Measurements from ENCODE around the gene TFPI2. TPM values are rescaled to one million over a fixed set of nuclear protein-coding genes. Genes with fewer than 3 reads are reported as not detected.
"Not testable (repeated sequence)": the region's sequence is repeated elsewhere in the genome, so short reads cannot be mapped to it uniquely, and the experiment has no call there.

Gene TFPI2
- total RNA-seq, 4 donors from 2014 or later = 1.3 to 3.7 (median 1.5) TPM; not detected in 1

DNA sequence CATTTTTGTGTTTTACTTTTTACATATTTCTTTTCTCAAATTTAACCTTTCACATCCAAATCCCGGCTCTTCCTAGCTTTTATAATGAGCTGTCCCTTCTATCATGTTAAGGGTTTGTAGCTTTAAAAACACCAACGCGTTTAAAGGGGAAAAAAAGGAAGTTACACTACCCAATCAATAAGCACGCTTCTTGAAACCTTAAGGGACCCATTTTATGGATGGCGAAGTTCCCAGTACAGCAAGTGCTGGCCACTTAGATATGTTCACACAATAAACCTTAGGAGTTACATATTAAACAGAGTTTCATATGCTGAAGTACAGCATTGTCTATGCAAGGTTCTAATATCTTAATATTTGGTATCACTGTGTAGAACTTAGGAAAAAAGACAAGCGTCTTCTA, 32.7 kb upstream of the TFPI2 start:
- ATAC-seq (no peak), DNase-seq (no peak)
- TF ChIP-seq CTCF (IDR thresholded peaks at IDR 0.05 in 4 of 5, conservative IDR thresholded peaks at IDR 0.05 in 1 of 5) (no peak), POLR2A (IDR thresholded peaks at IDR 0.05) (peak in 1 of 2 donors; percentile 15)
- H3K27me3 ChIP-seq = peaks cover 3 to 19% (median 10%) of the 10 kb centered on the region in 3 donors
- peak overlapping the region; percentile 76 to 85 (median 82) for H3K27ac ChIP-seq
- in situ Hi-C loops (cut with MboI; ENCODE audit: low sequenced_read_pairs in 4 of 4) = no loop called here
- intact Hi-C loops (cut with DNase I; ENCODE audit: low total_unique reads) = loop anchor here (2.0 to 10.0 kb wide), 2 partner anchors 82 to 372 kb away; partner anchors contain the start of gene BET1
- H3K36me3 ChIP-seq = no peaks in the 10 kb centered on the region
- H3K9me3 ChIP-seq = no peaks in the 10 kb centered on the region
- H3K4me1 ChIP-seq = peaks cover 8 to 19% of the 10 kb centered on the region in 2 donors
- peak overlapping the region; percentile 58 to 68 (median 63) for H3K4me3 ChIP-seq

DNA sequence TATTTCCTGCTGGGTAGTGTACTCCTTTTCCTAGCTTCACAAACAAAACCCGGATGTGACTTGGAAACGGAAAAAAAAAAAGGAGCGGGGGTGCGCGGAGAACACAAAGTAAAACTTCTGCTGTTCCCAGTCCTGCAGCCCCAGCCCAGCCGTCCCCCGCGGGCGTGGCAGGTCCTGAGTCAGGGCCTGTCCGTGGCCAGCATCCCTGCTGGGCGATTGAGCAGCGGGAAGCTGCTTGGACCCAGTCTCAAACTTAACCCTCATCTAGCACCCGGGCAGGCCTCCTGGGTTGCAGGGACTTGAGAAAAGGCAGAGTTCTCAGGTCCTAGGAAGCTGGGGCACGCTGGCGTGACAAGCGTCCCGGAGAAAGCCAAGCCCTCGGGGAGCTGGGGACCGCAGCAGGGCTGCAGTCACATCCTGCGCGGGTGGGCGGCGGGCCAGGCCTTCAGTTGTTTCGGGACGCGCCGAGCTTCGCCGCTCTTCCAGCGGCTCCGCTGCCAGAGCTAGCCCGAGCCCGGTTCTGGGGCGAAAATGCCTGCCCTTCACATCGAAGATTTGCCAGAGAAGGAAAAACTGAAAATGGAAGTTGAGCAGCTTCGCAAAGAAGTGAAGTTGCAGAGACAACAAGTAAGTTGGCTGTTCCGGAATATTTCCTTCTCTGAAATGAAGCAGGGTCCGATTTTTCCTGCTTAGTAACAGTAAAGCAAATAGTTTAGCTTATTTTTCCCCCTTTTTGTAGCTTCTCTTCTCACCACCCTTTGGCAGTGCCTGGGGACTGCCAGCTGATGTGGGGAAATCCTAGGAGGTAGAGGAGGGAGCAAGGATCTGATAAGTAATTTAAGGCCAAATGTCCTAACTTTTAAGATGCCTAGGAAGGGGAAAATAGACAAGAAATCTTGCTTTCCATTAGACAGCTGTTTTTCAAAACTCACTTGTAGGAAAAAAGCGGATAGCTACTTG, 31.3 kb upstream of the TFPI2 start, which contains the start of gene GNG11:
TSS of gene GNG11 (plus strand) at position 129 of the 960 bp plus-strand sequence. CDS start at position 532, 403 bp downstream.
- DNase-seq = peak; percentile 27 to 44
- no peak for TF ChIP-seq CTCF (IDR thresholded peaks at IDR 0.05 in 4 of 5, conservative IDR thresholded peaks at IDR 0.05 in 1 of 5)
- TF ChIP-seq POLR2A (IDR thresholded peaks at IDR 0.05) = peak; percentile 21 to 40
- Histone ChIP-seq H3K9me3 (no peaks in the 10 kb centered on the region), H3K27me3 (peaks cover 3 to 19% (median 10%) of the 10 kb centered on the region in 3 donors), H3K27ac (peak within 1 kb of the TSS; percentile 76 to 85 (median 82)), H3K4me3 (peak within 1 kb of the TSS; percentile 58 to 68 (median 63)), H3K36me3 (no peaks in the 10 kb centered on the region), H3K4me1 (peaks cover 5 to 15% of the 10 kb centered on the region in 2 donors)
- intact Hi-C loops (cut with DNase I; ENCODE audit: low total_unique reads) = loop anchor here (2.0 to 10.0 kb wide), 2 partner anchors 83 to 373 kb away; partner anchors contain the start of gene BET1
- in situ Hi-C loops (cut with MboI; ENCODE audit: low sequenced_read_pairs in 4 of 4) = no loop called here
- ATAC-seq = peak; percentile 69 to 72

- Histone ChIP-seq H3K4me1 (peaks cover 5 to 15% of the 10 kb centered on the region in 2 donors), H3K27me3 (peaks cover 3 to 19% (median 10%) of the 10 kb centered on the region in 3 donors), H3K4me3 (peak overlapping the region; percentile 58 to 68 (median 63)), H3K9me3 (no peaks in the 10 kb centered on the region), H3K36me3 (no peaks in the 10 kb centered on the region), H3K27ac (peak overlapping the region; percentile 76 to 85 (median 82))
- no peak for DNase-seq
- TF ChIP-seq POLR2A (IDR thresholded peaks at IDR 0.05) (no peak), CTCF (IDR thresholded peaks at IDR 0.05 in 4 of 5, conservative IDR thresholded peaks at IDR 0.05 in 1 of 5) (no peak)
- intact Hi-C loops (cut with DNase I; ENCODE audit: low total_unique reads) (loop anchor here (10.0 kb wide), 1 partner anchor 374 kb away; no protein-coding TSS in a partner anchor), in situ Hi-C loops (cut with MboI; ENCODE audit: low sequenced_read_pairs in 4 of 4) (no loop called here)
- no peak for ATAC-seq
These were observed 30.6 kb upstream of the TFPI2 start for GRCh38 chr7:93921186-93921585.

DNA sequence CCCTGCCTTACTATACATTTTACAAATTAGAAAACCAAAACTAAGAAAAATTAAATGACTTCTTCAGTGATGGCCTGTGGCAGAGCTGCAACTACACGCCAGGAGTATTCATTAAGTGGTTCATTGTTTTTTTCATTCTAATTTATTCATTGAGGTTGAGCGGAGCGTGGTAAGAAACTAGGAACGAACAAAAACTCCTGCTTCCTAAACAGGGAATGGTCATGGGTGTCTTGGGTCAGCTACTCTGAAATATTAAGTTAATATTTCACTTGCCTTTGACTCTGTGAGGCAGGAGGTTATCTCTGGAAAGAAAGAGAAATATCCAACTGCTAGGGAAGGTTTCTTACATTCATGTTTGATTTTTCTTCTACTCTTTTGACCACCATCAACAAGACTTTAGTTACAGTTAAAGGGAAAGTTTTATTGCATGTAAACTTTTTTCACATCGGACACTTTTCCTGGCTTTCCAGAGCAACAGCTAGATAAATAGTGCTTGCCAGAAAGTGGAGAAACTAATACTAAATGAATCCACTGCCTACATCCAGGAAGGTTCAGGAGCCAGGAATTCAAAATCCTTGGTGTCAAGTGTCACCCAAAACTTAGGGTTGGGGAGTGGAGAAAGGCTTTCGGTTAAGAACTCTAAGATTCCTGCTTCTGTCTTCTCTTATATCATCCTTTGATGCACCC, 30.1 kb upstream of the TFPI2 start:
- TF ChIP-seq CTCF (IDR thresholded peaks at IDR 0.05 in 4 of 5, conservative IDR thresholded peaks at IDR 0.05 in 1 of 5) = no peak
- no peak for TF ChIP-seq POLR2A (IDR thresholded peaks at IDR 0.05)
- Histone ChIP-seq H3K27me3 (peaks cover 3 to 19% (median 10%) of the 10 kb centered on the region in 3 donors), H3K36me3 (no peaks in the 10 kb centered on the region), H3K27ac (peak overlapping the region; percentile 76 to 85 (median 82)), H3K4me1 (peaks cover 5 to 12% of the 10 kb centered on the region in 2 donors), H3K9me3 (no peaks in the 10 kb centered on the region), H3K4me3 (peak overlapping the region; percentile 58 to 68 (median 63))
- intact Hi-C loops (cut with DNase I; ENCODE audit: low total_unique reads) = loop anchor here (10.0 kb wide), 1 partner anchor 374 kb away; no protein-coding TSS in a partner anchor
- ATAC-seq (no peak), DNase-seq (no peak)
- in situ Hi-C loops (cut with MboI; ENCODE audit: low sequenced_read_pairs in 4 of 4) = no loop called here

- H3K4me3 ChIP-seq = not testable (repeated sequence)
These were observed 25.8 kb upstream of the TFPI2 start for GRCh38 chr7:93916315-93916714.

DNA sequence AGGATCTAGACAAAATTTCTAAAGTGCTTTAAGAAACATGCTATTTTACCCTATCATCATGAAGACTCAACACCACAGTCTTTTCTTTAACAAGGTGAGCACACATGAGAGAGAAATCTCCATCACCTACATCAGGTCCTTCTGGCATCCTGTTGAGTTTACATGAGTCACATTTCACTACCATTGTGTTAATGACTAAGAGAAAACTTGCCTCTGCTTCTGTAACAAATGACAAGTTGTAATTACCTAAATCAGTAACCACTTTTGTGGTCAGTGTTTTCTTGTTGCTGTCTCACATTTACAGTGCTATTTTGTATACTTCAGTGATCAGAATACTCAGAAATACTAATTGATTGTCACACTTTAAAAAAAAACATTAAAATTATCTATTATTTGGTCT, 25.3 kb upstream of the TFPI2 start:
- in situ Hi-C loops (cut with MboI; ENCODE audit: low sequenced_read_pairs in 4 of 4); H3K4me3 ChIP-seq; intact Hi-C loops (cut with DNase I; ENCODE audit: low total_unique reads); ATAC-seq; H3K36me3 ChIP-seq; H3K27ac ChIP-seq; DNase-seq; H3K9me3 ChIP-seq; H3K4me1 ChIP-seq: not testable (repeated sequence)
- H3K27me3 ChIP-seq = peaks cover 0 to 11% (median under 1%) of the 10 kb centered on the region in 3 donors

More at GRCh38 chr7:93916315-93916714, 25.8 kb upstream of the TFPI2 start:
- ATAC-seq; H3K4me1 ChIP-seq; intact Hi-C loops (cut with DNase I; ENCODE audit: low total_unique reads); H3K9me3 ChIP-seq; in situ Hi-C loops (cut with MboI; ENCODE audit: low sequenced_read_pairs in 4 of 4); H3K27ac ChIP-seq; DNase-seq; H3K36me3 ChIP-seq: not testable (repeated sequence)
- peaks cover 0 to 14% (median 4%) of the 10 kb centered on the region in 3 donors for H3K27me3 ChIP-seq
